Fibroblast of skin of right biceps (primary cell): ENCODE measurements around the gene KMT2C.
"Not testable (repeated sequence)": the region's sequence is repeated elsewhere in the genome, so short reads cannot be mapped to it uniquely, and the experiment has no call there.

Source experiments
- DNase-seq: peaks from one replicate; pipeline ENCODE4 v3.0.0-alpha.2; 2013

Gene KMT2C

DNA sequence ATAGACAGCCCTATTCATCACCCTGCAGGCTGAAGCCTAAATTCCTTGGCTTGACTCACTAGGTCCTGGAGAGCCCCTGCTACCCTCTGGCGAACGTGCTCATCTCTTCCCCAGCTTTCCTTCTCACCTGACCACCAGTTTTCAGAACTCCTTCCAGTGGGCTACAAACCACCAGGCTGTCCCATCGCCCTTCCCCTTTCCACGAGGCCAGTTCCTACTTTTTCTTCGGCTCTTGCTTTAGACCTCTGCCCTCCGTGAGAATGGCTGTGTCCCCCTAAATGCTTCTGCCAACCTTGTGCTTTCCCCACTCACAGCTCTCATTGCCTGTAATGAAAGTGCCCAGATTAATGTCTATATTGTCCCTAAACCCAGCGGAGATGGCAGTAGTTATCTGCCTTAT lies 5.4 kb upstream of the KMT2C start:
- DNase-seq = not testable (repeated sequence)

DNA sequence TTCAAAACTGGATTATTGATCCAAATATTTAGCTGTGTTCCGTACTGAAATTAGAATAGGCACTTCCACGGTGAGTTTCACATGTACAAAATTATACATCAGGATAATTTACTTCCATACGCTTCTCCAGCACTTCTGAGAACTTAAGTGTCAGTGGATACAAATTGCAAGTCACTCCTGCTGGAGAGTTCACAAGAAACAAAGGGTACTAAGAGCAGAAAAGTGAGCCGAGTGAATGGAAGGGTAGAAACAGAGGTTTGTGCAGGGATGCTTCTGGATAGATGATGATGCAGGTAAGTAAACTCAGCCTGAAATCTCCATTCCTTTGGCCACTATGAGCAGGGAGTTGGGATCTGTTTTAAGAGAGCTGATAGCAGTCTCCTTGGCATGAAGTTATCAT lies 2.2 kb upstream of the KMT2C start:
- DNase-seq = not testable (repeated sequence)

DNA sequence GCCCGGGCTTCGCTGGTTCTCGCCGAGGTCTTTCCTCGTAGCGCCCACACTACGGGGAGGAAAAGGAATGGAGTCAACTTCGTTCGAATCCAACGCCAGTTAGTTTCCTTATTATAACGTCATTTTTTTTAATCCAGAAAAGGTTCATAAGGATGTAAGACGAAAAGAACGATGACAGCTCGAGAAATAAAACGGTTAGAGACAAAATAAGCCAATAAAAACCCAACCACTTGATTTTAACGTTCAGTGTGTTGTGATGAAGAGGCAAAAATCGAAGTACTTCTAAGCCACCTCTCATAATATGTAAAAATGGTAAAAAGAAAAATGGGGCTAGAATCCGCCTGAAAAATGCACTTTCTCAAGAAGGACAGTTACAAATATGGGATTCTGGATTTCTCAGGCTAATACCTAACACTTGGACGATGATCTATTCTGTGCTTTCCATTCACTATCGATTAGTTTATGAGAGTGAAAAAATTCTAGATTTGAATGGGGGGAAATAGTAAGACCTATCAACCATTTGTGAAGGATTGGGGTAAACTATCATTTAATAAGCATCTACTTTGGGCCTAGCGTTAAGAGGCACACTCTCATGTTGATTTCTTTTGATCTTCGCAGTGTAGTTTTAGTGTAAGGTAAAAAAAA lies 1.2 kb upstream of the KMT2C start:
- DNase-seq = not testable (repeated sequence)

DNA sequence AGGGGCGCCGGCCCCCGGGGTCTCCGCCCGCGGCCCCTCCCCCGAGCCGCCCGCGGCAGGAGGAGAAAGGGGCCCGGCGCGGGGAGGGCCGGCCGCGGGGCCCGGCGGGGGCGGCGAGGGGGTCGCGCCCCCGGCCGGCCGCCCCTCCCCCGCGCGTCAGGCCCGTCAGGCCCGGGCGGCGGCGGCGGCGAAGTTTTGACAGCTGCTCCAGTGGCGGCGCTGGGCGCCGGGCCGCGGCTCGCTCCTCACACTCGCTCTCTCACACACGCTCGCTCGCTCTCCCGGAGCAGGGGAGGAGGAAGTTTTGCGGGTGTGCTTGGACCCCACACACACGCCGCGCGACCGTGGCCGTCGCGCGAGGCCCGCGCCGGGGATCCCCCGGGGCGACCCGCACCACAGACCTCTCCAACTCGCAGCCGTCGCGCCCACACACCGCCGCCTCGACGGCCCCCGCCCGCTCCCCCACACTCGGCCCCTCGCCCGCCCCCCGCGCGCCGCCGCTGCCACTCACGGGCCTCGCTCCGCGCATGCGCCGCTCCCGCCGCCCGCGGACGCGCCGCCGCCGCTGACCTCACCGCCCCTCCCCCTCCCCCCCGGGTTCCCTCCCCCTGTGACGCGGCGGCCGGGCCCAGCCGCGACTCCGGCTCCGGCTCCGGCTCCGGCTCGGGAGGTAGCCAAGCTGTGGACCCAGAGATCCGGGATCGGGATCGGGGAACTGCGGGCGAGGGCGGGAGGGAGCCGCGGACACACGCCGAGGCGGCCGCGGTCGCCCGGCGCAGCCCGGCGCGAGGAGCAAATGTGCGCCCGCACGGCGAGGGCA lies 518 bp upstream of the KMT2C start:
- peak; percentile 94 for DNase-seq

DNA sequence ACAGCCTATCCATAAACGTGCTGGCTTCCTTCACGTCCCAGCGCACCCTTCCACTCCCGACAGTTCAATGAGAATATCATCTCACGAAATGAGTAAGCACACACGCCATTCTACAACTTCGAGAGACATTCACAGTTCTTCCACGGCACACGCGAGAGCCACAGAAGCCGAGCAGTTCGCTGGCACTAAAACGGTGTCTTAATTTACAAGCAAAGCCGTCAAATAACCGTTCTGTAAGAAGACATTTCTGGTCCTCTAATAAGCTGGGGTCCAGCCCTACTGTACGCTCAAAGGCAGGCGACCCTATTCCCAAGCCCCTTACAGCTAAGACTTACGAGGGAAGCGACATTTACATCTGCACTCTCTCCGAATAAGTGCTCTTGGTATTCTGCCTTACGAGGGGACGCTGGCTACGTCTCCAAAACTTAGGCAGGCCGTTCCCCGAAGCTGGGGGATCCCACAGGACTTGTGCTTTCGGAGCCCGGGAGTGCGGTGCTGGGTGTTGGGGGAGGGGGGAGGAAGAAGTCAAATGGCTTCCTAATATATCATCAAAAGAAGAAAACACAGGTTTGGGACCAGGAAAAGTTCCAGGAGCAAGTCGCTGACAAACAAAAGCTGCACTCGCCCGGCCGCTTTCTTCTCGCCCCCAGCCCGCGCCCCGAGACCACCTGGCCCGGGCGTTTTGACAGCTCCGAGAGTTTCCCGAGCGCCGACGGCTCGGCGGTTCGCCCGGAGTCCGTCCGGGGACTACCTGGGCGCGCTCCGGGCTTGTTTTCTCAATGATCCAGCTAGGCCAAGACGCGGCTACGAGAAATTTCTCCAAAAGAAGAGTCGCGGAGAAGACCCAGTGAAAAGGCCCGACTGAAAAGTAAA lies 1.1 kb downstream of the KMT2C start:
- peak; percentile 34 for DNase-seq

DNA sequence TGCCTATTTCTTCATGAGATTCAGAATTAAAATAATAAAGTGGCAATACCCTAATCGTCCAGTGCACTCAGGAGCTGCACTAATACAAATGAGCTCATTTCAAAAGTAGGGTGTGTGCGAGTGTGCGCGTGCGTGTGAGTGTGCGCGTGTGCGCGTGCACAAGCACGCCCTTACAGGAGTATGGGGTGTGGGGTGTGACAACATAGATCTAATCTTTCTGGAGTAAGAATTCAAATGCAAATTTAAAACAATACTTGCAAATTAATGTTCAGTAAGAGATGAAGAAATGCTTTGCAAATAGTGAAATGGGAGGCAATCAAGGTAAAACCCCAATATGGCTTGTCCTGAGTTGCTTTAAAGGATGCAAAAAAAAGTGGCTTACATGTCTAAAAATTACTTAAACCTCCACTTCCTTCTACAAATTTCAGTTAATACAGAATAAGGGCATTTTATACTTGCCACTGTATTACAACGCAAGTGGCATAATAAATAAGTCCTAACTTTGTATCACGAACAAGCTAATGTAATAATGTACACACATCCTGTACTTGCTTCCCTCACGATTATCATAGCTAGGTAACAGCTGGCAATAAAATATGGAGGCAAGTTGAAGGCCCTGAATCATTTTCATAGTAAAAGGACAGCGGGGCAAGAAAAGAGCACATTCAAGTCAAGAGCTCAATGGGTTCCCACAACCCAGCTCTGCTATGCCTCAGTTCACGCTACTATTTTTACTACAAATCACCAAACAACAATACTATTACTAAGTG lies 1.9 kb downstream of the KMT2C start:
- DNase-seq = peak; percentile 52

DNA sequence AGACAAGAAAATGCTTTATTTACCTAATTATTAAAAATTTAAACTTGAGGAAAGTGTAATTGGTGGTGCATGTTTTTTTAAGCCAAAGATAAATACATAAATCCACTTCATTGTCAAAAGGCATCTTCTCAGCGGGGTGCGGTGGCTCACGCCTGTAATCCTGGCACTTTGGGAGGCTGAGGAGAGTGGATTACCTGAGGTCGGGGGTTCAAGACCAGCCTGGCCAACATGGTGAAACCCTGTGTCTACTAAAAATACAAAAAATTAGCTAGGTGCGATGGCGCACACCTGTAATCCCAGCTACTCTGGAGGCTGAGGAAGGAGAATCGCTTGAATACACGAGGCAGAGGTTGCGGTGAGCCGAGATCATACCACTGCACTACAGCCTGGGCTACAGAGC lies 3.1 kb downstream of the KMT2C start:
- not testable (repeated sequence) for DNase-seq

DNA sequence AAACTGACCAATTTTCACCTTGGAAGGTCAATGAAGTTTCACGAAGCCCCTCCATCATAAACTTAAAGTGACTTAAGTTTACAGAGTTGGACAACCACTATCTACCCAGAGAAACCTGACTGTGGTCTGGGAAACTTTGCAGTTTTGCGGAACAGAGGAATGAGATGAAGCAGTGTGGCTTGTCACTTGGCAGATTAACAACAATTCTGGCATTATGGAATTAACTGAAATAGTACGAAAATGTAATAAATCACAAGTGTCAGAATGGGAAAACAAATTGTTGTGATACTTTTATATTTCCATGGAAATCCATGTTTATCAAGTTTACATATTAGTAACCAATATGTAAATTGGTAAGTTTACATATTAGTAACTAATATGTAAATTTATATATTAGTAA lies 4.9 kb downstream of the KMT2C start:
- no peak for DNase-seq

DNA sequence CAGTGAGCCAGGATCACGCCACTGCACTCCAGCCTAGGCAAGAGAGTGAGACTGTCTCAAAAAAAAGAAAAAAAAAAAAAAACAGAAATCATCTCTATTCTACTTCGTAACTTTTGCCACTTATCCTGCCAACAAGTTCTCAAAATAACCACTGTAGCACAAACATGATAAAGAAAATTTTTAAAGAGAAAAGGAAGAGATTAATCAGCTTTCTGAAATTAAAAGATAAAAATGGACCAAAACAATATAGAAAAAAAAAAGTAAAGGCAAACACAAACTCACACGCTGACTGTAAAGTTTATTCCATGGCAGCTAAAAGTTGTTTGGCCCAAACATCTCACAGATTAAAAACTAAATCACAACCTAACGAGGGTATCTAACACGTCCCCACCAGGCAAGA lies 5.7 kb downstream of the KMT2C start:
- DNase-seq = not testable (repeated sequence)

DNA sequence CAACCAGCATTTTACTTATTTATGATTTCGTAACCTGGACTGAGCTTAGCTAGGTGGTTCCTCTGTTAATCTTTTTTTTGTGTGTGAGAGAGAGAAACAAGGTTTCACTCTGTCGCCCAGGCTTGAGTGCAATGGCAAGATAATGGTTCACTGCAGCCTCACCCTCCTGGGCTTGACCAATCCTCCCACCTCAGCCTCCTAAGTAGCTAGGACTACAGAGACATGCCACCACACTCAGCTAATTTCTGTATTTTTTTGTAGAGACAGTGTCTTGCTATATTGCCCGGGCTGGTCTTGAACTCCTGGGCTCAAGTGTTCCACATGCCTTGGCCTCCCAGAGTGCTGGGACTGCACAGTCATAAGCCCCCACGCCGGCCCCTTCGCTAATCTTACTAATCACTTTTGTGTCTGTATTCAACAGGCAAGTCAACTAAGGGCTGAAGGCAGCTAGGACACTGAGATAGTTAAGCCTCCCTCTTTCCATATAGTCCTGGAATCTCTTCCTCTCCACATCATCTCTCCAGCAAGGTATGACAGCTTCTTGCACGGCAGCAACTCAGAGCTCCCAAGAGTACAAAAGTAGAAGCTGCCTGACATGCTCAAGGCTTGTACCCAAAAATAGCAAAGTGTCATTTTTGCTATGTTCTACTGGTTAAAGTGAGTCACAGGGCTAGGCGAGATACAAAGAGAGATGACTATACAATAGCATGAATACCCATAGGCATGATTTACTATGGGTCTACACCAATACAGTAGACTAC lies 11.3 kb downstream of the KMT2C start:
- peak; percentile 72 for DNase-seq

DNA sequence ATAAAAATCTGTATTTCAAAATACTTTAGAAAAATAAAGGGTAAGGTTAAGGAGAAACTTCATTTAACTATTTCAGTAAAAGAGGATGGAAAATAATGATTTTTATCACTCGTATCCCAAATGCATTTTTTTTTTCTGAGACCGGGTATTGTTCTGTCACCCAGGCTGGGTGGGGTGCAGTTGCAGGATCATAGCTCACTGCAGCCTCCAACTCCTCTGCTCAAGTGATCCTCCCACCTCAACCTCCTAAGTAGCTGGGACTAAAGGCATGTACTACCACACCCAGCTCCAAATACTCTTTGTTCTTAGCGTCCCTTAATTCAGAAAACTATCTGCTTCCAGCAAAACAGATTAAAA lies 11.8 kb downstream of the KMT2C start:
- DNase-seq = no peak

DNA sequence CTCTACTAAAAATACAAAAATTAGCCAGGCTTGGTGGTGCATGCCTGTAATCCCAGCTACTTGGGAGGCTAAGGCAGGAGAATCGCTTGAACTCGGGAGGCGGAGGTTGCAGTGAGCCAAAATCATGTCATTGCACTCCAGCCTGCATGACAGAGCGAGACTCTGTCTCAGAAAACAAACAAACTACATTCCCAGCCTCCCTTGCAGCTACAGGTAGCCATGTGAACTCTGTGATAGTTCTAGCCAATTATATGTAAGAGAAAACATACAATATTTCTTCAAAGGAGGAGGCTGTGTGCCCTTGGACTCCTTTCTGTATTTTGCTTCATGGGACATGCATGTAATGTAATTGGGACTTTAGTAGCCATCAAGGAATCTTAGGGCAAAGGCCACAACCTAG lies 12.6 kb downstream of the KMT2C start:
- DNase-seq = not testable (repeated sequence)

DNA sequence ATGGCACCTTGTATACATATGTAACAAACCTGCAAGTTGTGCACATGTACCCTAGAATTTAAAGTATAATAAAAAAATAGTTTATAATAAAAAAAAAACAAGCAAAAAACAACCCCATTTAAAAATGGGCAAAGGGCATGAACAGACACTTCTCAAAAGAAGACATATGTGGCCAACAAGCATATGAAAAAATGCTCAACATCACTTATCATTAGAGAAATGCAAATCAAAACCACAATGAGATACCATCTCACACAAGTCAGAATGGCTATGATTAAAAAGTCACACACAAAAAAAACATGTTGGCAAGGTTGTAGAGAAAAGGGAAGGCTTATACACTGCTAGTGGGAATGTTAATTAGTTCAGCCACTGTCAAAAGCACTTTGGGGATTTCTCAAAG lies 14.9 kb downstream of the KMT2C start:
- DNase-seq = not testable (repeated sequence)

DNA sequence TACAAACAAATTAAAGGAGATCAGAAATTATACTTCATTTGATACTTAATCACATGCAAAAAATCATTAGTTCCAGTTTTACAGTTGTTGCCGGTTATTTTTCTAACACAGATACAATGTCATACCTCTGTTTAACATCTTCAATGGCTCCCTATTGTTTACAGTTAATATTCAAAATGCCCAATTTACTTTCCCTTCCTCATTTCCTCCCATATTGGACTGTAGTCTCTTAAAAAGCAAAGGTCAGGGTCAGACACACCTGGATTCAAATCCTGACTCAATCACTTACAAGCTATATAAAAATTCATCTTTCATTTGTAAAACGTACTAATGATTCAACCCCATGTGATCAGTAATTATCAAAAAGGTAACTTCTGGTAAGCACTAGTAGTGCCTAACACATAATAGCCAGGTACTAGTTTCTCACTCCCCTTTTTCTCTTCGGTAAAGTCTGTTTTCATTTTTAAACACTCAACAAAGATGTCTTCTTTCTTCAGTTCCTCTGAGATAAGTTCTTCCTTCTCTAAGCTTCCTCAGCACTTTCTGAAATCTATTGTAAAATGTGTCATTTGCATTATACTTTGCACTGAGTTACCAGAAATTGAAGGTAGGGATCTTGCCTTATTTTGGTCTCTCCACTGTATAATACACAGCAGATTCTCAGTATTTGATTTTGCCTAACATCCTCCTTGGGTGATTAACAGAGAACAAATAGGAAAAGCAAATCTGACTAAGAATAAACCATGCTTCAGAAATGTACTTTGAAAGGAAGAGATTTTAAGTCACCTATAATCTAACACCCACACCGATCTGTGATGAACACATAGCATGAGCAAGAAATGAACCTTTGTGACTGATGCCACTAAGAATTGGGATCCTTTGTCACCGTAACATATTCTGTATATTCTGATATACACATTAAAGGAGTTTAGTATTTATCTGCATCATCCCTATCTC lies 16.1 kb downstream of the KMT2C start:
- no peak for DNase-seq

DNA sequence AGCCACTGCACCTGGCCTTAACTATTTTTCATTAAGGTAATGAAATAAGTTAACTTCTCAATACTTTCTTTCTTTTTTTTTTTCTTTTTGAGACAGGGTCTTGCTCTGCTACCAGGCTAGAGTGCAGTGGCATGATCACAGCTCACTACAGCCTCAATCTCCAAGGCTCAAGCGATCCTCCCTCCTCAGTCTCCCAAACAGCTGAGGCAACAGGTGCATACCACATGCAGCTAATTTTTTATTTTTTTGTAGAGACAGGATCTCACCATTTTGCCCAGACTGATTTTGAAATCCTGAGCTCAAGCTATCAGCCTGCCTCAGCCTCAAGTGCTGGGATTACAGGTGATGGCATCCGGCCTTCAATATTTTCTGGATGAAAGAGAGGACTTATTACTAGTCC lies 21.0 kb downstream of the KMT2C start:
- DNase-seq = no peak

DNA sequence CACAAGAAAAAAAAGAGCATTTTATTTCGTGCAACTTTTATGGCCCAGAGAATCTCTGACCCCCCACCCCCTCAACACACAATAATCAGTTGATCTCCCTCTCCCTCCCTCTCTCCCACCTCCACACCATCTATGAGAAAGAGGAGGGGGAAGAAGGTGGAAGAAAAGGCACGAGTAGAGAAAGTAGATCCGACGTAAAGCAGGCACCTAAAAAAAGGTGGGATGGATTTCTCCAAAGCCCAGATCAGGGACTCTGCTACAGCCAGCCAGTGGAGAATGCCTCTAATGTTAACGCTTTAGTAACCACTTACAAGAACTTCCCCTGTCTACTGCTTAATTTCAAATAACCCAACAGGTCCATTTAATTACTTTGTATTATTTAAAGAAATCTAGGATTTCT lies 24.4 kb downstream of the KMT2C start:
- DNase-seq = no peak

DNA sequence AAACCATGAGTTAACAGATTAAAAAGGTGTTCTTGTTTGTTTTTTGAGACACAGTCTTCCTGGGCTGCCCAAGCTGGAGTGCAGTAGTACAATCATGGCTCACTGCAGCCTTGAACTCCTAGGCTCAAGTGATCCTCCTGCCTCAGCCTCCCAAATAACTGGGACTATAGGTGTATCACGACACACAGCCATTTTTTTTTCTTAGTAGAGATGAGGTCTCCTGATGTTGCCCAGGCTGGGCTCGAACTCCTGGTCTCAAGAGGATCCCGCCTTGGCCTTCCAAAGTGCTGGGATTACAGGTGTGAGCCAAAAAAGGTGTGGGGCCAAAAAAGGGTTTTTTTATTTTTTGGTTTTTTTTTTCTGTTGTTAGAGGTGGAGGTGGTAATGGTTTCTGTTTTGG lies 29.3 kb downstream of the KMT2C start:
- no peak for DNase-seq

DNA sequence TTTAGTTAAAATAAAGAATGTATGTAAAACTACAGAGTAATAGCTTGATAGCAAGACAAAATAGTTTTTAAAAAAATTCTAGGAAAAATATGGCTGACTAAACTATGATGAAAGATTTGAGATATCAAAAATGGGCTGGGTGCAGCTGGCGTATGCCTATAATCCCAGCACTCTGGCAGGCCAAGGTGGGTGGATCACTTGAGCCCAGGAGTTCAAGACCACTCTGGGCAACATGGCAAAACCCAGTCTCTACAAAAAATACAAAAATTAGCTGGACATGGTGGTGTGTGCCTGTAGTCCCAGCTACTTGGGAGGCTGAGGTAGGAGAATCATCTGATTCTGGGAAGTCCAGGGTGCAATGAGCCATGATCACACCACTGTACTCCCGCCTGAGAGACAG lies 29.8 kb downstream of the KMT2C start:
- not testable (repeated sequence) for DNase-seq

DNA sequence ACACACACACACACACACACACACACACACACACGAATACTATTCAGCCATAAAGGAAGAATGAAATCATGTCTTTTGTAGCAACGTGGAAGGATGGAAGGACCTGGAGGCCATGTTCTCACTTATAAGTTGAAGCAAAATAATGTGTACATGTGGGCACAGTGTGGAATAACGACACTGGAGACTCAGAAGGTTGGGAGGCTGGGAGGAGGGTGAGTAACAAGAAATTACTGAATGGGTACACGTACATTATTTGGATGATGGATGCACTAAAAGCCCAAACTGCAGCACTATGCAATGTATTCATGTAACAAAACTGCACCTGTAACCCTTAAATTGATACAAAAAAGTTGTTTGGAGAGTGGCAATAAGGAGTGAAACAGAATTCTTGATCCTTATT lies 32.1 kb downstream of the KMT2C start:
- DNase-seq = no peak

DNA sequence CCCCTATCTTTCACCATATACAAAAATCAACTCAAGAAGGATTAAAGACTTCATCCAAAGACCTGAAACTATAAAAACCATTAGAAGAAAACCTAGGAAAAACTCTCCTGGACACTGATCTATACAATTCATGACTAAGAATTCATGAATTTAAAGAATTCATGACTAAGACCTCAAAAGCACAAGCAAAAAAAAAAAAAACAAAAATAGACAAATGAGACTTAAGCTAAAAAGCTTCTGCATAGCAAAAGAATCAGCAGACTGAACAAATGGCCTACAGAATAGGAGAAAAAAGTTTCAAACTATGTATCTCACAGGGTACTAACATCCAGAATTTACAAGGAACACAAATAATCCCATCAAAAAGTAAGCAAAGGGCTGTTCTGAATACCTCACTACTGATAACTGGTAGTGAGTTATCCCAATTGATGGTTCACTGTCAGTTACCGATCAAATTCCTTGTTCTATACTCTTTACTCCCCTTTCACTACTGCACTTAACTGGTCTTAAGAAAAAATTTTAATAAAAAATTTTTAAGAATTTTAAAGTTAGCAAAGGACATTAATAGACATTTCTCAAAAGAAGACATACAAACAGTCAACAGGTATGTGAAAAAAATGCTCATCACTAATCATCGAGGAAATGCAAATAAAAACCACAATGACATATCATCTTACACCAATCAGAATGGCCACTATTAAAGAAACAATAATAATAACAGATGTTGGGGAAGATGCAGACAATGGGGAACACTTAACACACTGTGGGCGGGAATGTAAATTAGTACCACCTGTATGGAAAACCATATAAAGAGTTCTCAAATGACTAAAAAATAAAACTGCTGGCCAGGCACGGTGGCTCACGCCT lies 33.2 kb downstream of the KMT2C start:
- peak; percentile 56 for DNase-seq
